ENCODE data around the gene RGL4. TPM values are rescaled to one million over a fixed set of nuclear protein-coding genes. Genes with fewer than 3 reads are reported as not detected.

Gene RGL4
- total RNA-seq, 1 donor from 2014 or later, result not detected

DNA sequence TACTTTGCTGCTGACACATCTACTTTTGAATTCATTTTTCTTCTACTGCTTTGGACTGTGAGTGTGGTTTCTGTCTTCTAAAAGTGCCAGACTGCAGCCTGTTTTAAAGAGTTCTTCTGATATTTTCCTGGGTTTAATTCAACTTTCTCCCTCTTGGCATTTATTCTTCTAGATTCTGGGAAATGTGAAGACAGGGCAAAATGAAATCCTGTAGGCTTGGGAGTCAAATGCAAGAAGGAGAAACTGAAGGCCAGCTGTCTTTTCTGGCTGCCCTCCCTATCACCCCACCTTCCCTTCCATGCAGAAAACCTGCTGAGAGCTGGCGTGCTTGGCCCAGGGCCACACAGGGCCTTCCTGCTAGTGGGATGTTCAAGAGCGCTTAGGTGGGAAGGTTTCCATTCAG lies 52.5 kb downstream of the RGL4 start:
- peak; percentile 90 for DNase-seq

DNA sequence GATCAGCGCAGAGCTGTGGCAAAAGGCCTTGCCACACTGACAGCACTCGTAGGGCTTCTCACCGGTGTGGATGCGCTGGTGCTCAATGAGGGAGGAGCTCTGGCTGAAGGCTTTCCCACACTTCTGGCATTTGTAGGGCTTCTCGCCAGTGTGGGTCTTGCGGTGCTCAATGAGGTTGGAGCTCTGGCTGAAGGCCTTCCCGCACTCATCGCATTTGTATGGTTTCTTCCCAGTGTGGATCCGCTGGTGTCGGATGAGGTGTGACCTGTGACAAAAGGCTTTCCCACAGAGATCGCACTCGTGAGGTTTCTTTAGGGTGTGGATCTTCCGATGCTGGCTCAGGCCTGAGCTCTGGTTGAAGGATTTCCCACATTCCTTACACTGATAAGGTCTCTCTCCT lies 53.2 kb downstream of the RGL4 start:
- no peak for DNase-seq

DNA sequence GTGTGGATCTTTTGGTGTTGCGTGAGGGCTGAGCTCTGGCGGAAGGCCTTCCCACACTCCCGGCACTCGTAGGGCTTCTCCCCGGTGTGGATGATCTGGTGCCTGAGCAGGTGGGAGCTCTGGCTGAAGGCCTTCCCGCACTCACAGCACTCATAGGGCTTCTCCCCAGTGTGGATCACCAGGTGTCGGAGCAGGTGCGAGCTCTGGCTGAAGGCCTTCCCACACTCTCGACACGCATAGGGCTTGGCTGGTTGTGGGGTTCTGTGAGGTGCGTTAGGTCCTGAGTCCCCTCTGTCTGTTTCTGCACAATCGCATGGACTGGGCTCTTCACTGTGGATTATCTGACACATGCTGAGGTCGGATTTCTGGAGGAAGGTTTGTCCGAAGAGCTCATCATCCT lies 53.7 kb downstream of the RGL4 start:
- DNase-seq, result no peak

DNA sequence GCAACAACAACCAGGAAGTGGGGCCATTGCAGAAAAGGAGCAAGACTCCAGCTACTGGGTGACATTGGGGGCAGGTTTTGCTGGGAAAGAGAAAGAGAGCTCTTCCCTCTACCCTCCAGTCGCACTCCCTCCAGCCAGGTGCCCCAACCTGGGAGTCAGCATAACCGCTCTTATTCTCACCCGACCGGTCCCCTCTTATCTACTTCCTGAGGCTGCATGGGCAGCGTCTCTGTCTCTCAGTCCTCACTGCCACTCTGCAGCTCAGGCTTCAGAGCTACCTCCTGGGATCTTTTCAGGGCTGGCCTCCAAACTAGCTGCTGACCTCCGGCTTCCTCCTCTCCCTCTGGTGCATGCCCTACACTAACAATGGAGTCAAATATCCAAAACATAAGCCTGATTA lies 55.0 kb downstream of the RGL4 start:
- DNase-seq, result no peak

Other genes with a start within 250 kb of the RGL4 start
- gene IGLL1, start 110.7 kb upstream of the RGL4 start, total RNA-seq, result 1.5 TPM
- 0.41 TPM for gene DRICH1, start 58.7 kb upstream of the RGL4 start, total RNA-seq
- 4.6 TPM for gene ZNF70, start 60.1 kb downstream of the RGL4 start, total RNA-seq
- 1.7 TPM for gene VPREB3, start 63.4 kb downstream of the RGL4 start, total RNA-seq
- not detected for gene C22orf15, start 72.0 kb downstream of the RGL4 start, total RNA-seq
- 6.4 TPM for gene CHCHD10, start 77.0 kb downstream of the RGL4 start, total RNA-seq
- 10.8 TPM for gene MMP11, start 81.8 kb downstream of the RGL4 start, total RNA-seq
- gene SMARCB1, start 96.0 kb downstream of the RGL4 start, total RNA-seq, result 22.1 TPM
- gene DERL3, start 148.0 kb downstream of the RGL4 start, total RNA-seq, result 0.10 TPM
- gene SLC2A11, start 166.9 kb downstream of the RGL4 start, total RNA-seq, result 8.2 TPM
- 74.0 TPM for gene MIF, start 203.4 kb downstream of the RGL4 start, total RNA-seq